Heart right ventricle (tissue), 16 donors: ENCODE data around the gene FBXL4. TPM values are rescaled to one million over a fixed set of nuclear protein-coding genes. Genes with fewer than 3 reads are reported as not detected.

Experiments
- ATAC-seq, 8 donors: fragments of 200-7000 bp; cut with Tn5 transposase; one replicate each; pipeline ENCODE4 v1.9.1; 2020; ENCODE audit warnings: mild to moderate bottlenecking in 8 of 8, moderate library complexity in 8 of 8, moderate number of reproducible peaks in 1 of 8
- DNase-seq, 2 donors: peaks; one replicate each; pipeline ENCODE4 v3.0.0-alpha.2; 2020
- H3K27ac ChIP-seq, 10 donors: fragments of 200-600 bp; sonication (generic) in 2 of 10; one replicate each; pipeline versions ENCODE4 v1.5.0 to v1.8.0; 2020 to 2022; ENCODE audit warnings: mild to moderate bottlenecking in 3 of 10
- H3K27me3 ChIP-seq, 7 donors: fragments of 200-600 bp; one replicate each; pipeline ENCODE4 v1.8.0; 2021 to 2022; ENCODE audit warnings: mild to moderate bottlenecking in 2 of 7
- H3K36me3 ChIP-seq, 9 donors: fragments of 200-600 bp; sonication (generic) in 1 of 9; one replicate each; pipeline versions ENCODE4 v1.5.0 to v1.8.0; 2020 to 2022; ENCODE audit warnings: mild to moderate bottlenecking in 2 of 9
- H3K4me1 ChIP-seq, 9 donors: fragments of 200-600 bp; sonication (generic) in 1 of 9; one replicate each; pipeline versions ENCODE4 v1.5.0 to v1.8.0; 2020 to 2022; ENCODE audit warnings: mild to moderate bottlenecking in 4 of 9
- H3K4me3 ChIP-seq, 10 donors: fragments of 200-600 bp; sonication (generic) in 2 of 10; one replicate each; pipeline versions ENCODE4 v1.5.0 to v1.8.0; 2020 to 2022; ENCODE audit warnings: mild to moderate bottlenecking in 7 of 10, moderate library complexity in 2 of 10
- H3K9me3 ChIP-seq, 11 donors: fragments of 200-600 bp in 10 of 11; sonication (generic) in 2 of 11; one replicate each; pipeline versions ENCODE4 v1.5.0 to v1.8.0; 2013 to 2022; ENCODE audit warnings: mild to moderate bottlenecking in 2 of 11, control low read depth in 1 of 11, moderate library complexity in 1 of 11
- WGBS, 2 donors: extraction: QIAGEN DNeasy Blood & Tissue Kit; methylation state at CpG; one replicate each; pipeline ENCODE4 v1.1.7; 2013; ENCODE audit warnings: inconsistent platforms in 1 of 2; 5-methylcytosine and 5-hydroxymethylcytosine counted together
- intact Hi-C, 10 donors: fragments of 100-400 bp; cut with DNase I; formaldehyde crosslinking; loops; one replicate each; pipeline versions ENCODE4 v1.11.1 to v1.14.2; 2022
- polyA plus RNA-seq, 2 donors: library from polyadenylated mRNA; stranded (reverse); fragments of 200-250 nt; gene quantifications; one replicate each; pipeline ENCODE4 v1.2.3, GENCODE V29; 2013
- total RNA-seq, 10 donors: library from RNA; stranded (reverse); fragmentation: NEBNext Ultra II Directional in 3 of 10; extraction: Animal tissue kit (Norgen Biotek cat#: 25700) in 3 of 10; gene quantifications; one replicate each; pipeline versions ENCODE4 v1.2.1 to v1.2.4, GENCODE V29; 2021 to 2023
- TF ChIP-seq, protein P1 (sequence below), 9 donors: fragments of 200-600 bp; sonication (generic) in 2 of 9; IDR thresholded peaks; one replicate each; pipeline versions ENCODE4 v1.5.0 to v1.8.0; 2021 to 2022; ENCODE audit warnings: antibody characterized with exemption in 9 of 9, mild to moderate bottlenecking in 5 of 9, moderate library complexity in 1 of 9
- donor health status: Arrhythmogenic right ventricular cardiomyopathy.
- donor health status: ischemic (EF 13 %, LVEDD 7.1; RV severe dilation, severe dysfunction).
- donor health status: healthy with polysubstance abuse.
- donor health status: DM: no; HTN: yes; CAD: no.
- donor health status: DM: no; HTN: no; CAD: no.
- donor health status: ischemic (EF 25% LVEDD 6.9; RV normal size, moderate dysfunction).
- donor health status: ischemic (EF 25% LVEDD 5.7; RV mildly dilated, moderate dysfunction).
- donor health status: healthy.
- donor health status: DM: yes; HTN: yes; CAD: no.
- donor health status: Ischemic cardiomyopathy.
- donor health status: ischemic (EF 35%, LVEDD 5.7; RV mildly dilated, moderate dysfunction).
- donor health status: nonischemic (EF 11% LVEDD 7.7; RV severe dilation, severe dysfunction).
- donor health status: DM: yes; HTN: yes; CAD: no.
- donor health status: PGD.
- donor health status: ischemic (EF 29% LVEDD 5.4; RV normal size, mild dysfunction).
- donor health status: nonischemic (EF 23%, LVEDD 6.1; RV moderate dilation, normal function).

FBXL4 gene
- total and polyA plus RNA-seq, 12 donors, result 2.6 to 20.8 (median 17.0) TPM

GRCh38 chr6:98946879-98947410 lies 801 bp downstream of the FBXL4 start:
- ATAC-seq (no peak), DNase-seq (peak; percentile 7 to 27)
- Histone ChIP-seq H3K36me3 (no peaks in the 10 kb centered on the region), H3K4me3 (peak overlapping the region; percentile 56 to 93 (median 77)), H3K27ac (peak overlapping the region; percentile 21 to 96 (median 88)), H3K27me3 (no peaks in the 10 kb centered on the region), H3K4me1 (peaks cover 0 to 30% (median 19%) of the 10 kb centered on the region in 9 donors), H3K9me3 (peaks cover 0 to 23% (median 0%) of the 10 kb centered on the region in 11 donors)
- WGBS, 2 donors, result 17 to 19% methylated on average over 9 of the region's 9 CpGs
- TF ChIP-seq, protein P1, sequence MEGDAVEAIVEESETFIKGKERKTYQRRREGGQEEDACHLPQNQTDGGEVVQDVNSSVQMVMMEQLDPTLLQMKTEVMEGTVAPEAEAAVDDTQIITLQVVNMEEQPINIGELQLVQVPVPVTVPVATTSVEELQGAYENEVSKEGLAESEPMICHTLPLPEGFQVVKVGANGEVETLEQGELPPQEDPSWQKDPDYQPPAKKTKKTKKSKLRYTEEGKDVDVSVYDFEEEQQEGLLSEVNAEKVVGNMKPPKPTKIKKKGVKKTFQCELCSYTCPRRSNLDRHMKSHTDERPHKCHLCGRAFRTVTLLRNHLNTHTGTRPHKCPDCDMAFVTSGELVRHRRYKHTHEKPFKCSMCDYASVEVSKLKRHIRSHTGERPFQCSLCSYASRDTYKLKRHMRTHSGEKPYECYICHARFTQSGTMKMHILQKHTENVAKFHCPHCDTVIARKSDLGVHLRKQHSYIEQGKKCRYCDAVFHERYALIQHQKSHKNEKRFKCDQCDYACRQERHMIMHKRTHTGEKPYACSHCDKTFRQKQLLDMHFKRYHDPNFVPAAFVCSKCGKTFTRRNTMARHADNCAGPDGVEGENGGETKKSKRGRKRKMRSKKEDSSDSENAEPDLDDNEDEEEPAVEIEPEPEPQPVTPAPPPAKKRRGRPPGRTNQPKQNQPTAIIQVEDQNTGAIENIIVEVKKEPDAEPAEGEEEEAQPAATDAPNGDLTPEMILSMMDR (IDR thresholded peaks at IDR 0.05), result no peak
- intact Hi-C loops, result no loop called here

DNA sequence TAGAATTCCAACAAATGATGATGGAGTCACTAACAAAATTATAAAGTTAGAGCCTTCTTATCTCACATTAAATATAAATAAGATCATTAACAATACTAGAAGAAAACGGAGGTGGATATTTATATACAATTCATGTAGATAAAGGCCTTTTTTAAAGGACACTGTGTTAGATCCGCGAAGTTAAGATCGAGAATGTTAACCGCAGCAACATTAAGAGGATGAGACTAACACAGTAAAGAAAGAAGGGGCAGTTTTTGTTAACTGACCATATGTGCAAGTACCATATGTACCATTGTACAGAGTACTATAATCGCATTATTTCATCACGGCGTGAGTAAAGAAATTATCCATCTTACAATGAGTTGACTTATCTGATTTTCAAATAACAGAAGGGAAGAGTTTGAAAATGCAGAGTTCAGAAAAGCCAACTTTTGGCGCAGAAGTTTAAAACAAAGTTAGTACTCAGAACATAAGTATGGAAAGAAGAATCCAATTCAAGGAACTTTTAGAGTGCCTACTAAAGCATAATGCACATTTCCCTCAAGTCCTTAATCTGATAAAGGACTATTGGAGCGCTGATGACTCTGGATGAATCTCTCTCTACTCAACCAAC lies 1.4 kb downstream of the FBXL4 start:
- intact Hi-C loops, result no loop called here

DNA sequence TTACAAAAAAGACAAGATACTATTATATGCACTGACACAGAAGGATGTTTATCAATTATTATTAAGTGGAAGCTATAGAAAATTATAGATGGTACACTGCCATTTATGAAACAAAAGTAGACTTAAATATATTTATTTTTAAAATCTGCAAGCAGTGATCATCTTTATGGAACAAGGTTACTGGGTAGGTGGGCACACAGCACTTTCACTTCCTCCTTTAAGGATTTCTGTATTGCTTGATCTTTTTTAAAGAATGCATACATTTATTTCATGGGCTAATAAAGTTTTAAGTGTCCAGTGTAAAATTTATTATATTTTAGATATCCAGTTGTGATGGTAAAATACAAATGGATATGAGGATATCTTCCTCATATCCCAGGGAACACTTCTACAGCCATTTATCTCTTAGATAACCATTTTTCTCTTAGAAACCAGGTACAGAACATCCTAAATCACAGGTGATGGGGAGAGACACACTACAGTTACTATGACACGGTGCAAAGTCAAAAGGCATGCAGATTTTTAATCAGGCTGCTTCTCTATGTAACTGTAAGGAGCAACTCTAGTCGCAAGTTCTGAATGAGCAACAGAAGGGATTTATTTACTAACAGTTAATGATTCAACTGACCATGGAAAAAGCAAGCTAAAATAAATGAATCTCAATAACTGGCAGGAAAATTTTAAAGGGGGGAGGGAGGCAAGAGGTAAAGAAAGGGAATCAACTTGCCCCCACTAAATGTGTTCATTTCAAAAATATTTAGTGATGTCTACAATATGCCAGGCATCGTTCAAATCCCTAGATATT lies 2.2 kb downstream of the FBXL4 start:
- DNase-seq (no peak), ATAC-seq (no peak)
- Histone ChIP-seq H3K9me3 (peaks cover 0 to 22% (median 0%) of the 10 kb centered on the region in 11 donors), H3K4me1 (peaks cover 0 to 30% (median 19%) of the 10 kb centered on the region in 9 donors), H3K4me3 (no peak overlapping the region), H3K27me3 (no peaks in the 10 kb centered on the region), H3K27ac (no peak overlapping the region), H3K36me3 (no peaks in the 10 kb centered on the region)
- intact Hi-C loops, result no loop called here
- TF ChIP-seq, protein P1 (IDR thresholded peaks at IDR 0.05), result no peak
- WGBS, 2 donors, result 68 to 71% methylated on average over 3 of the region's 3 CpGs

More for the DNA sequence above, 1.4 kb downstream of the FBXL4 start:
- Histone ChIP-seq H3K4me3 (peak overlapping the region in 8 of 10 donors; percentile 56 to 93 (median 80)), H3K27me3 (no peaks in the 10 kb centered on the region), H3K36me3 (no peaks in the 10 kb centered on the region), H3K4me1 (peaks cover 0 to 30% (median 19%) of the 10 kb centered on the region in 9 donors), H3K27ac (peak overlapping the region in 1 of 10 donors; percentile 96), H3K9me3 (peaks cover 0 to 23% (median 0%) of the 10 kb centered on the region in 11 donors)
- ATAC-seq (no peak), DNase-seq (no peak)
- 88 to 90% methylated on average over 10 of the region's 10 CpGs for WGBS, 2 donors
- TF ChIP-seq, protein P1 (IDR thresholded peaks at IDR 0.05), result no peak

DNA sequence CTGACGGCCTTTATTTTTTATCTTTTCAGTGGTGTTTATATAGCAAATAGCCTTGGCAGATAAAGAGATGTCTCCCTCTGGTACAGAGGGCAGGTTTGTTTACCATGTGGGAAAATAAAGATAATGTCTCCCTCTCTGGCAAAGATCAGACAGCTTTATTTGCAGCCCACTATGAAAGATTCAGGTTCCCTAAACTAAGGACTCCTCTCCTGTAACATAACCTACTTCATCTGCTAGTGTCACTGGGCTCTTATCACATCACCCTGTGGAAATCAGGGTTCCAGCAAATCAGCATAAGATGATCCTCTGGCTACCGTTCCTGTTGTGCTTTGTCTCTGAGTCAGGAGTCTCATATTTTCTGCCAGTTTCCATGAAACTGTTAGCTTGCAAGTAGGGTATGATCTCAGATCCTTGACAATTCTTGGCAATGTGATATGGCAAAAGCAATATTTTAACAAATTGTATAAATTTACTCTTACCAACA lies 3.1 kb downstream of the FBXL4 start:
- no peak overlapping the region for H3K4me3 ChIP-seq
- TF ChIP-seq, protein P1 (IDR thresholded peaks at IDR 0.05), result no peak
- no peak overlapping the region for H3K27ac ChIP-seq
- intact Hi-C loops, result no loop called here
- no peaks in the 10 kb centered on the region for H3K27me3 ChIP-seq
- H3K36me3 ChIP-seq, result no peaks in the 10 kb centered on the region
- no peak for DNase-seq
- no peak for ATAC-seq
- WGBS, 2 donors, result 57 to 60% methylated on average over 2 of the region's 2 CpGs
- peaks cover 0 to 30% (median 19%) of the 10 kb centered on the region in 9 donors for H3K4me1 ChIP-seq
- peaks cover 0 to 31% (median 4%) of the 10 kb centered on the region in 11 donors for H3K9me3 ChIP-seq
